GM08714 (cell line): Measurements from ENCODE around the gene SLC22A23.

Experiments
- H3K4me3 ChIP-seq: fragments of 200-500 bp; sonication (Bioruptor generic); 2 replicates; pipeline ENCODE4 v1.5.1; 2014; ENCODE audit warnings: mild to moderate bottlenecking, low read length, inconsistent platforms
- ZNF274 ChIP-seq: IDR thresholded peaks from 2 replicates; pipeline ENCODE4 v1.6.1; 2012; ENCODE audit warnings: mild to moderate bottlenecking, low read depth, low read length

The SLC22A23 gene

GRCh38 chr6:3377536-3378397, 79.1 kb downstream of the SLC22A23 start:
- no peak overlapping the region for H3K4me3 ChIP-seq
- no peak for TF ChIP-seq ZNF274

GRCh38 chr6:3376893-3377535, 79.8 kb downstream of the SLC22A23 start:
- no peak overlapping the region for H3K4me3 ChIP-seq
- TF ChIP-seq ZNF274: no peak

- no peak for TF ChIP-seq ZNF274
- H3K4me3 ChIP-seq: no peak overlapping the region
Measured at GRCh38 chr6:3376064-3376463, 80.8 kb downstream of the SLC22A23 start.

GRCh38 chr6:3373597-3374203, 83.2 kb downstream of the SLC22A23 start:
- H3K4me3 ChIP-seq: no peak overlapping the region
- TF ChIP-seq ZNF274: no peak

- TF ChIP-seq ZNF274: no peak
Measured at GRCh38 chr6:3372912-3373554, 83.8 kb downstream of the SLC22A23 start.

GRCh38 chr6:3372184-3372846, 84.5 kb downstream of the SLC22A23 start:
- TF ChIP-seq ZNF274: no peak
- no peak overlapping the region for H3K4me3 ChIP-seq

More at GRCh38 chr6:3372912-3373554, 83.8 kb downstream of the SLC22A23 start:
- H3K4me3 ChIP-seq: no peak overlapping the region

GRCh38 chr6:3371222-3371949, 85.5 kb downstream of the SLC22A23 start:
- TF ChIP-seq ZNF274: no peak
- H3K4me3 ChIP-seq: no peak overlapping the region

GRCh38 chr6:3370361-3371221, 86.3 kb downstream of the SLC22A23 start:
- no peak for TF ChIP-seq ZNF274
- no peak overlapping the region for H3K4me3 ChIP-seq

GRCh38 chr6:3369985-3370360, 86.9 kb downstream of the SLC22A23 start:
- TF ChIP-seq ZNF274: no peak
- no peak overlapping the region for H3K4me3 ChIP-seq

GRCh38 chr6:3368685-3369084, 88.2 kb downstream of the SLC22A23 start:
- no peak overlapping the region for H3K4me3 ChIP-seq
- no peak for TF ChIP-seq ZNF274

- H3K4me3 ChIP-seq: no peak overlapping the region
- no peak for TF ChIP-seq ZNF274
Measured at GRCh38 chr6:3367630-3368029, 89.2 kb downstream of the SLC22A23 start.

GRCh38 chr6:3366596-3367413, 90.0 kb downstream of the SLC22A23 start:
- H3K4me3 ChIP-seq: no peak overlapping the region
- TF ChIP-seq ZNF274: no peak

GRCh38 chr6:3364391-3364790, 92.5 kb downstream of the SLC22A23 start:
- no peak overlapping the region for H3K4me3 ChIP-seq
- no peak for TF ChIP-seq ZNF274
